GM23338 (cell line): ENCODE data around the gene CNOT8. TPM values are rescaled to one million over a fixed set of nuclear protein-coding genes. Genes with fewer than 3 reads are reported as not detected.
"Not testable (repeated sequence)": the region's sequence is repeated elsewhere in the genome, so short reads cannot be mapped to it uniquely, and the experiment has no call there.

Experiments
- ATAC-seq: fragments of 200-7000 bp; cut with Tn5 transposase; 3 replicates; pipeline ENCODE4 v1.9.1; 2020
- DNase-seq: peaks from one replicate; pipeline ENCODE4 v3.0.0-alpha.2; 2015; ENCODE audit warnings: low spot score
- H2AFZ ChIP-seq: fragments of 200-600 bp; sonication (generic); 2 replicates; pipeline ENCODE4 v1.8.0; 2016; ENCODE audit warnings: antibody characterized with exemption, mild to moderate bottlenecking, moderate library complexity
- H3F3A ChIP-seq: fragments of 200-600 bp; sonication (generic); replicated peaks from 2 replicates; pipeline ENCODE4 v1.8.0; 2017; ENCODE audit warnings: antibody characterized with exemption, mixed run types, low read depth
- H3K27ac ChIP-seq: fragments of 200-600 bp; sonication (generic); 2 replicates; pipeline ENCODE4 v1.6.1; 2016; ENCODE audit warnings: low read depth
- H3K27me3 ChIP-seq: fragments of 200-600 bp; sonication (generic); 2 replicates; pipeline ENCODE4 v1.8.0; 2016; ENCODE audit warnings: mild to moderate bottlenecking, mixed run types, moderate library complexity; ENCODE audit not compliant: insufficient read depth
- H3K36me3 ChIP-seq: fragments of 200-600 bp; sonication (generic); 2 replicates; pipeline ENCODE4 v1.8.0; 2016; ENCODE audit warnings: mild to moderate bottlenecking; ENCODE audit not compliant: insufficient read depth
- H3K4me1 ChIP-seq: fragments of 200-600 bp; sonication (generic); 2 replicates; pipeline ENCODE4 v1.8.0; 2016; ENCODE audit warnings: mild to moderate bottlenecking, moderate library complexity; ENCODE audit not compliant: insufficient read depth
- H3K4me2 ChIP-seq: fragments of 200-600 bp; sonication (generic); 2 replicates; pipeline ENCODE4 v1.7.1; 2017; ENCODE audit warnings: mixed run types
- H3K4me3 ChIP-seq: fragments of 200-600 bp; sonication (generic); 2 replicates; pipeline ENCODE4 v1.6.1; 2016; ENCODE audit warnings: mixed run types
- H3K79me2 ChIP-seq: fragments of 200-600 bp; sonication (generic); replicated peaks from 2 replicates; pipeline ENCODE4 v1.8.0; 2017; ENCODE audit warnings: mild to moderate bottlenecking; ENCODE audit not compliant: insufficient read depth
- H3K9me2 ChIP-seq: fragments of 200-600 bp; sonication (generic); 2 replicates; pipeline ENCODE4 v1.8.0; 2017; ENCODE audit not compliant: insufficient read depth
- H4K20me1 ChIP-seq: fragments of 200-600 bp; sonication (generic); replicated peaks from 2 replicates; pipeline ENCODE4 v1.8.0; 2017; ENCODE audit warnings: mild to moderate bottlenecking; ENCODE audit not compliant: insufficient read depth
- H3K27ac Mint-ChIP-seq: 2 replicates; pipeline ENCODE4 v1.8.0; 2020; ENCODE audit warnings: inconsistent platforms, mild to moderate bottlenecking, moderate library complexity, mixed read lengths
- H3K27me3 Mint-ChIP-seq: 3 replicates; pipeline ENCODE4 v1.8.0; 2022; ENCODE audit warnings: low read depth, mild to moderate bottlenecking, moderate library complexity, mixed read lengths, inconsistent platforms; ENCODE audit not compliant: insufficient read depth, poor library complexity
- H3K36me3 Mint-ChIP-seq: 3 replicates; pipeline ENCODE4 v1.8.0; 2021; ENCODE audit warnings: low read depth, mild to moderate bottlenecking, inconsistent platforms, moderate library complexity, mixed read lengths
- H3K4me1 Mint-ChIP-seq: 3 replicates; pipeline ENCODE4 v1.8.0; 2020; ENCODE audit warnings: mild to moderate bottlenecking, inconsistent platforms, mixed read lengths
- H3K4me3 Mint-ChIP-seq: 3 replicates; pipeline ENCODE4 v1.8.0; 2021; ENCODE audit warnings: moderate library complexity, mild to moderate bottlenecking, inconsistent platforms, mixed read lengths
- H3K9me3 Mint-ChIP-seq: 3 replicates; pipeline ENCODE4 v1.8.0; 2020; ENCODE audit warnings: moderate library complexity, mild to moderate bottlenecking, inconsistent platforms, mixed read lengths
- CREB1 ChIP-seq: fragments of 250-450 bp; sonication (Bioruptor Pico); IDR thresholded peaks from 2 replicates; pipeline ENCODE4 v1.5.0; 2020; ENCODE audit warnings: low read depth, mild to moderate bottlenecking, moderate library complexity
- ETS1 ChIP-seq: IDR thresholded peaks from 2 replicates; pipeline ENCODE4 v1.6.1; 2016; ENCODE audit warnings: antibody characterized with exemption
- EZH2 ChIP-seq: fragments of 200-600 bp; sonication (generic); IDR thresholded peaks from one replicate; pipeline ENCODE4 v1.8.0; 2017; ENCODE audit warnings: antibody characterized with exemption, mild to moderate bottlenecking, low read depth; ENCODE audit not compliant: unreplicated experiment
- JUNB ChIP-seq: IDR thresholded peaks from one replicate; pipeline ENCODE4 v1.6.1; 2016; ENCODE audit warnings: antibody characterized with exemption; ENCODE audit not compliant: unreplicated experiment
- NANOG ChIP-seq: IDR thresholded peaks from 2 replicates; pipeline ENCODE4 v1.6.1; 2016; ENCODE audit warnings: antibody characterized with exemption, borderline replicate concordance
- POLR2AphosphoS5 ChIP-seq: IDR thresholded peaks from 2 replicates; pipeline ENCODE4 v1.6.1; 2016; ENCODE audit warnings: antibody characterized with exemption, low read depth
- STAT1 ChIP-seq: IDR thresholded peaks from one replicate; pipeline ENCODE4 v1.6.1; 2016; ENCODE audit warnings: antibody characterized with exemption; ENCODE audit not compliant: unreplicated experiment
- ZNF114 ChIP-seq: fragments of 250-450 bp; sonication (Bioruptor Pico); IDR thresholded peaks from 2 replicates; pipeline ENCODE4 v1.5.0; 2020; ENCODE audit warnings: mild to moderate bottlenecking, moderate library complexity
- ZNF331 ChIP-seq: fragments of 250-450 bp; sonication (Bioruptor Pico); IDR thresholded peaks from 2 replicates; pipeline ENCODE4 v1.5.0; 2020; ENCODE audit warnings: low read depth, mild to moderate bottlenecking, moderate library complexity
- polyA plus RNA-seq: library from polyadenylated mRNA; unstranded; fragments of >200 nt; fragmentation: Nextera tagmentation; extraction: Ambion mirVana; gene quantifications from 2 replicates; pipeline ENCODE4 v1.2.1, GENCODE V29; 2016
- total RNA-seq: library from RNA; depleted of rRNA; stranded (reverse); fragments of >200 nt; shearing (Covaris generic); gene quantifications from 2 replicates; pipeline ENCODE4 v1.2.3, GENCODE V29; 2014
- TF ChIP-seq, protein P1 (sequence below), 2 experiments: fragments of 200-600 bp in 1 of 2; sonication (generic) in 1 of 2; conservative IDR thresholded peaks; 2 replicates each; pipeline versions ENCODE4 v1.5.1 to v1.6.1; 2016 to 2017; ENCODE audit warnings: antibody characterized with exemption in 2 of 2, low read depth in 2 of 2, mild to moderate bottlenecking in 2 of 2, moderate library complexity in 1 of 2
- TF ChIP-seq, protein P2 (sequence below): IDR thresholded peaks from one replicate; pipeline ENCODE4 v1.6.1; 2018; ENCODE audit warnings: antibody characterized with exemption; ENCODE audit not compliant: unreplicated experiment

CNOT8 gene
- total and polyA plus RNA-seq, 2 experiments from 2014 or later: 31.2 to 77.7 TPM

DNA sequence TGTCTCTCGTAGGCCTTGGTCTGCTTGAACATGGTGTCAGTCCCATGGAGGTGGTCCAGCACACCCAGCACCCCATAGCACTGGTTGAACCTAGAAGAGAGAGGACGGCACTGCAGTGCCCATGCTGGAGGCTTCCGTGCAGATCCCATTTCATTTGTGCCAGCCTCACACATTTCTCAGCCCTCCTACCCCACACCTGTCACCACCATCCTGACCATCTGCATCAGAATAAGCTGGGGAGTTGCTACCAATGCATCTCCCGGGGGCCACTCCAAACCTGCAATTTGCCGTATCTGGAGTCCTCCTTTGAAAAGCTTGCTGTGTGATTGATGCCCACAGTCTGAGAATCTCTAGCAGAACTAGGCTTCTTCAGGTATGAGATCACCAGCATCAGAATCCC, 38.0 kb upstream of the CNOT8 start:
- Mint-ChIP-seq H3K27me3 (peaks cover 44% of the 10 kb centered on the region), H3K4me1 (peaks cover 26% of the 10 kb centered on the region), H3K27ac (no peak overlapping the region), H3K9me3 (no peaks in the 10 kb centered on the region; the same call in 2 of the 3 replicates), H3K36me3 (peaks cover 76% of the 10 kb centered on the region), H3K4me3 (no peak overlapping the region)
- H2AFZ ChIP-seq: no peak overlapping the region
- H3K4me3 ChIP-seq: no peak overlapping the region
- TF ChIP-seq, protein P1, sequence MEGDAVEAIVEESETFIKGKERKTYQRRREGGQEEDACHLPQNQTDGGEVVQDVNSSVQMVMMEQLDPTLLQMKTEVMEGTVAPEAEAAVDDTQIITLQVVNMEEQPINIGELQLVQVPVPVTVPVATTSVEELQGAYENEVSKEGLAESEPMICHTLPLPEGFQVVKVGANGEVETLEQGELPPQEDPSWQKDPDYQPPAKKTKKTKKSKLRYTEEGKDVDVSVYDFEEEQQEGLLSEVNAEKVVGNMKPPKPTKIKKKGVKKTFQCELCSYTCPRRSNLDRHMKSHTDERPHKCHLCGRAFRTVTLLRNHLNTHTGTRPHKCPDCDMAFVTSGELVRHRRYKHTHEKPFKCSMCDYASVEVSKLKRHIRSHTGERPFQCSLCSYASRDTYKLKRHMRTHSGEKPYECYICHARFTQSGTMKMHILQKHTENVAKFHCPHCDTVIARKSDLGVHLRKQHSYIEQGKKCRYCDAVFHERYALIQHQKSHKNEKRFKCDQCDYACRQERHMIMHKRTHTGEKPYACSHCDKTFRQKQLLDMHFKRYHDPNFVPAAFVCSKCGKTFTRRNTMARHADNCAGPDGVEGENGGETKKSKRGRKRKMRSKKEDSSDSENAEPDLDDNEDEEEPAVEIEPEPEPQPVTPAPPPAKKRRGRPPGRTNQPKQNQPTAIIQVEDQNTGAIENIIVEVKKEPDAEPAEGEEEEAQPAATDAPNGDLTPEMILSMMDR (conservative IDR thresholded peaks at IDR 0.05; ENCODE audit: low read depth in 2 of 2): no peak
- TF ChIP-seq JUNB: no peak
- no peak for TF ChIP-seq ETS1
- H3K36me3 ChIP-seq: peaks cover 38% of the 10 kb centered on the region
- no peaks in the 10 kb centered on the region for H3K9me2 ChIP-seq
- 0 out of 2 replicates have a peak, but pooled peaks cover 5% of the 10 kb centered on the region for H3K79me2 ChIP-seq
- no peak overlapping the region for H3K4me2 ChIP-seq
- H4K20me1 ChIP-seq: peaks cover 31% of the 10 kb centered on the region
- ATAC-seq (no peak; the same call in none of the 3 replicates), DNase-seq (no peak)
- H3K4me1 ChIP-seq: no peaks in the 10 kb centered on the region
- peaks cover 13% of the 10 kb centered on the region for H3F3A ChIP-seq
- H3K27ac ChIP-seq: no peak overlapping the region
- no peaks in the 10 kb centered on the region for H3K27me3 ChIP-seq

DNA sequence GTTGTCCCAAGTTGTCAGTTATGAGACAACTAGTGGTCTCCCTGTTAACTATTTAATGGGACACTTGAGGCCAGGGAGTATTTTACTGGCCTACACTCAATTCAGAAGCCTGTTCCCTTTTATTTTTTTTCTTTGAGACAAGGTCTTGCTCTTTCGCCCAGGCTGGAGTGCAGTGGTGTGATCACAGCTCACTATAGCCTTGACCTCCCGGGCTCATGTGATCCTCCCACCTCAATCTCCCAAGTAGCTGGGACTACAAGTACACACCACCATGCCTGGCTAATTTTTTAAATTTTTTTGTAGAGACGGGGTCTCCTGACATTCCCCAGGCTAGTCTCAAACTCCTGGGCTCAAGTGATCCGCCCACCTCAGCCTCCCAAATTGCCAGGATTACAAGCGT, 35.5 kb upstream of the CNOT8 start:
- H3K4me3 Mint-ChIP-seq, H3F3A ChIP-seq, H3K9me2 ChIP-seq, H3K79me2 ChIP-seq, H3K4me1 ChIP-seq, H3K4me2 ChIP-seq, H3K27me3 ChIP-seq, DNase-seq, H3K9me3 Mint-ChIP-seq, H3K27ac ChIP-seq, H2AFZ ChIP-seq, H3K4me3 ChIP-seq, ATAC-seq: not testable (repeated sequence)
- Histone ChIP-seq H3K36me3 (peaks cover 16% of the 10 kb centered on the region), H4K20me1 (peaks cover 22% of the 10 kb centered on the region)
- H3K36me3 Mint-ChIP-seq: peaks cover 54% of the 10 kb centered on the region
- peak overlapping the region; percentile 35; the same call in 1 of the 2 replicates for H3K27ac Mint-ChIP-seq
- H3K27me3 Mint-ChIP-seq: peaks cover 33% of the 10 kb centered on the region
- H3K4me1 Mint-ChIP-seq: peaks cover 19% of the 10 kb centered on the region

- Histone ChIP-seq H3K27me3 (no peaks in the 10 kb centered on the region), H4K20me1 (peaks cover 20% of the 10 kb centered on the region), H3K79me2 (no peaks in the 10 kb centered on the region), H3K4me1 (no peaks in the 10 kb centered on the region), H3K9me2 (no peaks in the 10 kb centered on the region), H3F3A (0 out of 2 replicates have a peak, but pooled peaks cover 8% of the 10 kb centered on the region), H3K4me2 (no peak overlapping the region), H3K27ac (no peak overlapping the region), H3K4me3 (no peak overlapping the region), H3K36me3 (peaks cover 15% of the 10 kb centered on the region), H2AFZ (no peak overlapping the region)
- H3K27ac Mint-ChIP-seq: peak overlapping the region; percentile 35; the same call in 1 of the 2 replicates
- no peak overlapping the region for H3K4me3 Mint-ChIP-seq
- ATAC-seq (no peak), DNase-seq (no peak)
- H3K36me3 Mint-ChIP-seq: peaks cover 52% of the 10 kb centered on the region
- peaks cover 17% of the 10 kb centered on the region for H3K4me1 Mint-ChIP-seq
- H3K9me3 Mint-ChIP-seq: no peaks in the 10 kb centered on the region; the same call in 2 of the 3 replicates
- peaks cover 27% of the 10 kb centered on the region for H3K27me3 Mint-ChIP-seq
- TF ChIP-seq, protein P1 (conservative IDR thresholded peaks at IDR 0.05; ENCODE audit: low read depth in 2 of 2): no peak
- TF ChIP-seq ZNF114 (CRISPR knock-in tag) (no peak), POLR2AphosphoS5 (no peak), JUNB (no peak), STAT1 (no peak), ZNF331 (no peak), EZH2 (no peak), NANOG (no peak), CREB1 (CRISPR knock-in tag) (no peak)
- TF ChIP-seq, protein P2, sequence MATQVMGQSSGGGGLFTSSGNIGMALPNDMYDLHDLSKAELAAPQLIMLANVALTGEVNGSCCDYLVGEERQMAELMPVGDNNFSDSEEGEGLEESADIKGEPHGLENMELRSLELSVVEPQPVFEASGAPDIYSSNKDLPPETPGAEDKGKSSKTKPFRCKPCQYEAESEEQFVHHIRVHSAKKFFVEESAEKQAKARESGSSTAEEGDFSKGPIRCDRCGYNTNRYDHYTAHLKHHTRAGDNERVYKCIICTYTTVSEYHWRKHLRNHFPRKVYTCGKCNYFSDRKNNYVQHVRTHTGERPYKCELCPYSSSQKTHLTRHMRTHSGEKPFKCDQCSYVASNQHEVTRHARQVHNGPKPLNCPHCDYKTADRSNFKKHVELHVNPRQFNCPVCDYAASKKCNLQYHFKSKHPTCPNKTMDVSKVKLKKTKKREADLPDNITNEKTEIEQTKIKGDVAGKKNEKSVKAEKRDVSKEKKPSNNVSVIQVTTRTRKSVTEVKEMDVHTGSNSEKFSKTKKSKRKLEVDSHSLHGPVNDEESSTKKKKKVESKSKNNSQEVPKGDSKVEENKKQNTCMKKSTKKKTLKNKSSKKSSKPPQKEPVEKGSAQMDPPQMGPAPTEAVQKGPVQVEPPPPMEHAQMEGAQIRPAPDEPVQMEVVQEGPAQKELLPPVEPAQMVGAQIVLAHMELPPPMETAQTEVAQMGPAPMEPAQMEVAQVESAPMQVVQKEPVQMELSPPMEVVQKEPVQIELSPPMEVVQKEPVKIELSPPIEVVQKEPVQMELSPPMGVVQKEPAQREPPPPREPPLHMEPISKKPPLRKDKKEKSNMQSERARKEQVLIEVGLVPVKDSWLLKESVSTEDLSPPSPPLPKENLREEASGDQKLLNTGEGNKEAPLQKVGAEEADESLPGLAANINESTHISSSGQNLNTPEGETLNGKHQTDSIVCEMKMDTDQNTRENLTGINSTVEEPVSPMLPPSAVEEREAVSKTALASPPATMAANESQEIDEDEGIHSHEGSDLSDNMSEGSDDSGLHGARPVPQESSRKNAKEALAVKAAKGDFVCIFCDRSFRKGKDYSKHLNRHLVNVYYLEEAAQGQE: no peak
Measured at GRCh38 chr5:154823605-154824004, 34.8 kb upstream of the CNOT8 start.
